Ishikawa (cell line): ENCODE data around the gene MAPK11.

Source experiments
- CEBPB ChIP-seq: IDR thresholded peaks from 2 replicates; pipeline ENCODE4 v1.6.1; 2012
- CREB1 ChIP-seq: IDR thresholded peaks from 2 replicates; pipeline ENCODE4 v1.6.1; 2012; ENCODE audit warnings: low read depth
- EGR1 ChIP-seq: IDR thresholded peaks from 2 replicates; pipeline ENCODE4 v1.6.1; 2012
- EP300 ChIP-seq: IDR thresholded peaks from 2 replicates; pipeline ENCODE4 v1.6.1; 2012; ENCODE audit warnings: borderline replicate concordance
- FOXM1 ChIP-seq: IDR thresholded peaks from 2 replicates; pipeline ENCODE4 v1.6.1; 2012; ENCODE audit warnings: low read depth, borderline replicate concordance
- NFIC ChIP-seq: IDR thresholded peaks from 2 replicates; pipeline ENCODE4 v1.6.1; 2012
- RAD21 ChIP-seq: IDR thresholded peaks from 2 replicates; pipeline ENCODE4 v1.6.1; 2012; ENCODE audit warnings: low read depth
- TAF1 ChIP-seq: IDR thresholded peaks from 2 replicates; pipeline ENCODE4 v1.6.1; 2012; ENCODE audit warnings: low read depth, mild to moderate bottlenecking
- TCF12 ChIP-seq: IDR thresholded peaks from 2 replicates; pipeline ENCODE4 v1.6.1; 2012; ENCODE audit warnings: low read depth
- TEAD4 ChIP-seq: IDR thresholded peaks from 2 replicates; pipeline ENCODE4 v1.6.1; 2012
- YY1 ChIP-seq: IDR thresholded peaks from 2 replicates; pipeline ENCODE4 v1.6.1; 2012; ENCODE audit warnings: low read depth
- ZBTB7A ChIP-seq: IDR thresholded peaks from 2 replicates; pipeline ENCODE4 v1.6.1; 2012; ENCODE audit warnings: low read depth
- TF ChIP-seq, protein P1 (sequence below): IDR thresholded peaks from 2 replicates; pipeline ENCODE4 v1.6.1; 2012; ENCODE audit warnings: low read depth, mild to moderate bottlenecking
- TF ChIP-seq, protein P2 (sequence below): IDR thresholded peaks from 2 replicates; pipeline ENCODE4 v1.6.1; 2012
- TF ChIP-seq, protein P3 (sequence below): IDR thresholded peaks from 2 replicates; pipeline ENCODE4 v1.6.1; 2012

The MAPK11 gene

DNA sequence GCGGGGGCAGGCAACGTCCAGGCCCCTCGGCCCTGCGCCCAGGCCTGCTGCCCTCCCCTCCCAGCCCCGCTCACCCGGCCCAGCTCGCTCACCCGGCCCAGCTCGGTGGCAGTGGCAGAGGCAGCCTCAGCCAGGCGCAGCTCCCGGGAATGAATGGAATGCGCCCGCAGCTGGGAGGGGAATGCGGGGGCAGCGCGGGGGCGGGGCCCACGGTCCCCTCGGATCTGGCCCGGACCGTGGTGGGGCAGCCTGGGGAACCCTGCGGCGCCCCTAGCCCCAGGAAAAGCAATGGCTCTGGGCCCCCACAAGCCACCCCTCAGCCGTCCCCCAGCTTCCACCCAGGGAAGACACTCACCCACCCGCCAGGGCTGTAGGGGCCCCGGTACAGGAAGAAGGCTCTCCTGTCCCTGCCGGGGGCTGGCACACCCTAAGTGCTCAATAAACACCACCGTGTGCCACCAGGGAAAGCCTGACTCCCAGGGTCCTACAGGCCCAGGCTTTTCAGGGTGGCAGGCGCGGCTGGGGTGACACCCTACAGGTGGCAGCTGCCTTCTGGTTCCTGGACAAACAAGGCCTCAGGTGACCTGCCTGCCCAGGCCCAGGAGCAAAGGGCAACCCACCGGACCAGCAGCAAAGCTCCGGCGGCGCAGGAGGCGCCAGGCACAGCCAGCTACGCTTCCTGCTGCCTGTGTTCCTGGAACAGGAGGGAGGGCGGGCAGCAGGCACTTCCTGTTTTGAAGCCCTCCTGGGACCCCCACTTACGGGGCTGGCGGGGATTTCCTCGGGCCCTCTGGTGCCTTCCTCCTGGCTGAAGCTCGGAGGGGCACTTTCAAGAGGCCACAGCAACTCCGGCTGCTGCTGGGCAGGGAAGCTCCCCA lies 23.5 kb upstream of the MAPK11 start:
- TF ChIP-seq RAD21 (peak; percentile 25; the same call in 1 of the 2 replicates), ZBTB7A (peak; percentile 97), EP300 (peak; percentile 79), NFIC (peak; percentile 83), YY1 (peak; percentile 63), TAF1 (0 out of 2 replicates have a peak, but pooled peaks have one; percentile 24), TEAD4 (peak; percentile 100), TCF12 (peak; percentile 88), FOXM1 (0 out of 2 replicates have a peak, but pooled peaks have one; percentile 56), CREB1 (no peak), CEBPB (no peak), EGR1 (peak; percentile 98)
- TF ChIP-seq, protein P1, sequence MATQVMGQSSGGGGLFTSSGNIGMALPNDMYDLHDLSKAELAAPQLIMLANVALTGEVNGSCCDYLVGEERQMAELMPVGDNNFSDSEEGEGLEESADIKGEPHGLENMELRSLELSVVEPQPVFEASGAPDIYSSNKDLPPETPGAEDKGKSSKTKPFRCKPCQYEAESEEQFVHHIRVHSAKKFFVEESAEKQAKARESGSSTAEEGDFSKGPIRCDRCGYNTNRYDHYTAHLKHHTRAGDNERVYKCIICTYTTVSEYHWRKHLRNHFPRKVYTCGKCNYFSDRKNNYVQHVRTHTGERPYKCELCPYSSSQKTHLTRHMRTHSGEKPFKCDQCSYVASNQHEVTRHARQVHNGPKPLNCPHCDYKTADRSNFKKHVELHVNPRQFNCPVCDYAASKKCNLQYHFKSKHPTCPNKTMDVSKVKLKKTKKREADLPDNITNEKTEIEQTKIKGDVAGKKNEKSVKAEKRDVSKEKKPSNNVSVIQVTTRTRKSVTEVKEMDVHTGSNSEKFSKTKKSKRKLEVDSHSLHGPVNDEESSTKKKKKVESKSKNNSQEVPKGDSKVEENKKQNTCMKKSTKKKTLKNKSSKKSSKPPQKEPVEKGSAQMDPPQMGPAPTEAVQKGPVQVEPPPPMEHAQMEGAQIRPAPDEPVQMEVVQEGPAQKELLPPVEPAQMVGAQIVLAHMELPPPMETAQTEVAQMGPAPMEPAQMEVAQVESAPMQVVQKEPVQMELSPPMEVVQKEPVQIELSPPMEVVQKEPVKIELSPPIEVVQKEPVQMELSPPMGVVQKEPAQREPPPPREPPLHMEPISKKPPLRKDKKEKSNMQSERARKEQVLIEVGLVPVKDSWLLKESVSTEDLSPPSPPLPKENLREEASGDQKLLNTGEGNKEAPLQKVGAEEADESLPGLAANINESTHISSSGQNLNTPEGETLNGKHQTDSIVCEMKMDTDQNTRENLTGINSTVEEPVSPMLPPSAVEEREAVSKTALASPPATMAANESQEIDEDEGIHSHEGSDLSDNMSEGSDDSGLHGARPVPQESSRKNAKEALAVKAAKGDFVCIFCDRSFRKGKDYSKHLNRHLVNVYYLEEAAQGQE = no peak
- TF ChIP-seq, protein P2, sequence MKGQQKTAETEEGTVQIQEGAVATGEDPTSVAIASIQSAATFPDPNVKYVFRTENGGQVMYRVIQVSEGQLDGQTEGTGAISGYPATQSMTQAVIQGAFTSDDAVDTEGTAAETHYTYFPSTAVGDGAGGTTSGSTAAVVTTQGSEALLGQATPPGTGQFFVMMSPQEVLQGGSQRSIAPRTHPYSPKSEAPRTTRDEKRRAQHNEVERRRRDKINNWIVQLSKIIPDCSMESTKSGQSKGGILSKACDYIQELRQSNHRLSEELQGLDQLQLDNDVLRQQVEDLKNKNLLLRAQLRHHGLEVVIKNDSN = 0 out of 2 replicates have a peak, but pooled peaks have one; percentile 16
- TF ChIP-seq, protein P3, sequence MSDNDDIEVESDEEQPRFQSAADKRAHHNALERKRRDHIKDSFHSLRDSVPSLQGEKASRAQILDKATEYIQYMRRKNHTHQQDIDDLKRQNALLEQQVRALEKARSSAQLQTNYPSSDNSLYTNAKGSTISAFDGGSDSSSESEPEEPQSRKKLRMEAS = peak; percentile 72

DNA sequence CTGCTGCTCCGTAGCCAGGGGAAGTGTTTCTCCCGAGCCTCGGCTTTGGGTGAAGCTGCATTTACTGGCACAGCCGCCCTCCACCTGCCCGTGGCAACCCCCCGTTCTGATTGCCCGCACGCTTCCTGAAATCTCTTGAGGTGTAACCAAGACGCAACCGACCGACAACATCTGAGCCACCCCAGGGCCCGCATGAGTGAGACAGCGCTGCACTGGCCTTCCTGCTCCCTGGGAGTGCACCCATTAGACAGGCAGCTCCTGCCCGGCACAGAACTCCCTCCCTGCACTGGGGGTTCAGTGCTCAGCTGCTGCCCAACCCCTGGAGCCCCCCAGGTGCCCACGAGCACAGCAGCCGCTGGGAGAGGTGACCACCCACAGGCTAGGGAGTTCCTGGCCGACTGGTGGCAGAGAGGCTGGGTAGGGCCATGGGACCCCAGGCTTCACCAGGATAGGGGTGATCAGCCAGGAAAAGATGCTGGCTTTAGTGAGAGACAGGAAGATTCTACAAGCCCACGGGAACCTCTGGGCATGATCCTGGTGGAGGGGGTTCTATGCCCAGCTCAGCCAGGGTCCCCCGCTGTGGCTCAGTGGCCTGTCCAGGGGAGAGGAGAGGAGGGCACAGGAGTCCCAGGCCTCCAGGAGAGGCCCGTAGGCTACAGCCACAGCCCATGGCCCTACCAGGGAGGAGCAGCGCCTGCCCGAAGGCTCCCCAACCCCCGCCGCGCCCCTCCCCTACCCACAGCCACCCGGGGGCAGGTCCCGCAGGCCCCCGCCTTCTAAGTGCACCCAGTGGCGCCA lies 22.7 kb upstream of the MAPK11 start:
- no peak for TF ChIP-seq FOXM1
- TF ChIP-seq RAD21 = no peak
- TF ChIP-seq EGR1 = no peak
- no peak for TF ChIP-seq TAF1
- TF ChIP-seq TCF12 = no peak
- no peak; the same call in 1 of the 2 replicates for TF ChIP-seq EP300
- TF ChIP-seq YY1 = no peak
- TF ChIP-seq, protein P2 = no peak

DNA sequence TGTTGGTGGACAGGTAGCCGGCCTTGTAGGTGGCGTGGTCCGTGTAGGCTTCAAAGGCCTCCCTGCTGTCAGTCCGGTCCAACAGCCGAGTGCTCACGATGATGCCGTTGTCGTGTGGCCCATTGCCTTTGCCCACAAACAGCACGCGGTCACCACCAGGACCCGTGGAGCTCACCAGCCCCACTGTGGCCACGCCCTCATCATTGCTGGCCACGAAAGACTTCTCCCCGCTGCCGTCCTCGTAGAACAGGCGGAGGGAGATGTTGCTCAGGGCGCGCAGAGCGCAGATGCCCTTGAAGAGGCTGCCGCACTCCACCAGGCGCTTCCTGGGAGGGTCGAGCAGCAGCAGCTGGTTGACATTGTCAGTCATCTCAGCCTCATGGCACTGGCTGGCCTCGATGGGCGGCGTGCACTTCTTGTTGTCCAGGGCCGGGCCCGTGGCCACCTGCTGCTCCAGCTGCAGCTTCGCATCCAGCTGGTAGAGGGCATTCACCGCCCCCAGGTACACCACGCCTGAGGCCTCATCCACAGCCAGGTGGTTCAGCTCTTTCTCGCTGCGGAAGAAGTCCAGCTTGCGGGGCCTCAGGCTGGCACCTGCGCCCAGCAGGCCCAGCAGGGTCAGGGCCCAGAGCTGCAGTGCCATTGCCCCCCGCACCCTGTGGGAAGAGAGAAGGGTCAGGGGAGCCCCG lies 19.9 kb upstream of the MAPK11 start:
- TF ChIP-seq, protein P1 = no peak
- TF ChIP-seq YY1 (no peak), CREB1 (no peak), FOXM1 (no peak), EGR1 (no peak), CEBPB (no peak), TAF1 (no peak), ZBTB7A (no peak), TEAD4 (no peak), EP300 (no peak), NFIC (no peak), RAD21 (no peak), TCF12 (no peak)
- TF ChIP-seq, protein P3 = no peak
- TF ChIP-seq, protein P2 = no peak
